GM12892 (cell line): ENCODE results near the gene KPNA3.
"Not testable (repeated sequence)": the region's sequence is repeated elsewhere in the genome, so short reads cannot be mapped to it uniquely, and the experiment has no call there.

Source experiments
- DNase-seq: peaks from one replicate; pipeline ENCODE4 v3.0.0; 2011; ENCODE audit not compliant: insufficient read length
- FAIRE-seq: peaks from 2 replicates; lab custom pipeline; 2011; peaks lifted over from hg19 to GRCh38; lab: Jason Lieb, UNC
- POLR2A ChIP-seq: IDR thresholded peaks from 2 replicates; pipeline ENCODE4 v1.6.1; 2011; ENCODE audit warnings: low read depth, low read length, control low read depth
- POLR2AphosphoS5 ChIP-seq: IDR thresholded peaks from 2 replicates; pipeline ENCODE4 v1.6.1; 2011; ENCODE audit warnings: low read depth, low read length, control low read depth
- TAF1 ChIP-seq: IDR thresholded peaks from 2 replicates; pipeline ENCODE4 v1.6.1; 2011; ENCODE audit warnings: low read depth, mild to moderate bottlenecking, control low read depth, low read length, borderline replicate concordance

Gene KPNA3

GRCh38 chr13:49776871-49777270 is 15.6 kb downstream of the KPNA3 start:
- FAIRE-seq, result no peak
- no peak for DNase-seq
- TF ChIP-seq POLR2AphosphoS5 (no peak), POLR2A (no peak), TAF1 (no peak)

GRCh38 chr13:49774376-49775005 is 18.0 kb downstream of the KPNA3 start:
- no peak for DNase-seq
- TF ChIP-seq POLR2AphosphoS5 (no peak), TAF1 (no peak), POLR2A (no peak)
- FAIRE-seq, result no peak

DNA sequence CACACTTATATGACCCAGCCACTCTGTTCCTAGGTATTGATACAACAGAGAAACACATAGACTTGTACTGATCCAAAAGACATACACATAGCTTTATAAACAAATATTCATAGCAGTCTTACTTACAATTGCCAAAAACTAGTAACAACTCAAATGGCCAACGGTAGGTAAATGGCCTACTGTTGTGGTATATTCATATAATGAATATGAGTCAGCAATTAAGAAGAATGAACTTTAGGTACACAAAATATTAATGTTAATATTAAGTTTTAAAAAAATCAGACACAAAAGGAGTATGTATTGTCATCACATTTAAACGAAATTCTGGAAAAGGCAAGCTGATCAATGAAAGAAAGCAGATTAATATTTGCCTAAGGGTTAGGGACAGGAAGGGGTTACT is 19.7 kb downstream of the KPNA3 start:
- TF ChIP-seq POLR2AphosphoS5 (no peak), TAF1 (no peak), POLR2A (no peak)
- no peak for FAIRE-seq
- no peak for DNase-seq

DNA sequence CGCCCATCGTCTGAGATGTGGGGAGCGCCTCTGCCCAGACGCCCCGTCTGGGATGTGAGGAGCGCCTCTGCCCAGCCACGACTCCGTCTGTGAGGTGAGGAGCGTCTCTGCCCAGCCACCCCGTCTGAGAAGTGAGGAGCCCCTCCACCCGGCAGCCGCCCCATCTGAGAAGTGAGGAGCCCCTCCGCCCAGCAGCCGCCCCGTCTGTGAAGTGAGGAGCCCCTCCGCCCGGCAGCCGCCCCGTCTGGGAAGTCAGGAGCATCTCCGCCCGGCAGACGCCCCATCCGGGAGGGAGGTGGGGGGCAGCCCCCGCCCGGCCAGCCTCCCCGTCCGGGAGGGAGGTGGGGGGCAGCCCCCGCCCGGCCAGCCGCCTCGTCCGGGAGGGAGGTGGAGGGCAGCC is 30.7 kb downstream of the KPNA3 start:
- FAIRE-seq, DNase-seq: not testable (repeated sequence)

- FAIRE-seq, result peak; percentile 57
- no peak for DNase-seq
- TF ChIP-seq POLR2A (no peak), POLR2AphosphoS5 (no peak), TAF1 (no peak)
These were observed 31.9 kb downstream of the KPNA3 start for GRCh38 chr13:49760558-49760957.

GRCh38 chr13:49759503-49759902 is 33.0 kb downstream of the KPNA3 start:
- DNase-seq (no peak), FAIRE-seq (no peak)
- TF ChIP-seq POLR2A (no peak), POLR2AphosphoS5 (no peak), TAF1 (no peak)

- DNase-seq (no peak), FAIRE-seq (no peak)
- TF ChIP-seq POLR2AphosphoS5 (no peak), POLR2A (no peak), TAF1 (no peak)
These were observed 36.2 kb downstream of the KPNA3 start for GRCh38 chr13:49756263-49756662.

DNA sequence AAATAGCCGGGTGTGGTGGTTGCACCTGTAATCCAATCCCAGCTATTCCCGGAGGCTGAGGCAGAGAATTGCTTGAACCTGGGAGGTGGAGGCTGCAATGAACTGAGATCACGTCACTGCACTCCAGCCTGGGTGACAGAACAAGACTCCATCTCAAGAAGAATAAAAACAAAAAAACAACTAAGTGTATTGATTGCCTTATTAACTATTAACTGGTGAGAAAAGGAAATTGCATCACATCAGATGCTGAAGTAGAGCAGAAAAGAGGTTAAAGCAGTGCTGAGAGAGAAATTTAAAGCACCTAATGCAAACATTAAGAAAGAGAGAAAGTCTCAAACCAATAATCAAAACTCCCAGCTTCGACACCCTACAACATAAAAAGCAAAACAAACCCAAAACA is 38.3 kb downstream of the KPNA3 start:
- FAIRE-seq (no peak), DNase-seq (no peak)
- TF ChIP-seq TAF1, result no peak
- no peak for TF ChIP-seq POLR2AphosphoS5
- TF ChIP-seq POLR2A, result no peak

DNA sequence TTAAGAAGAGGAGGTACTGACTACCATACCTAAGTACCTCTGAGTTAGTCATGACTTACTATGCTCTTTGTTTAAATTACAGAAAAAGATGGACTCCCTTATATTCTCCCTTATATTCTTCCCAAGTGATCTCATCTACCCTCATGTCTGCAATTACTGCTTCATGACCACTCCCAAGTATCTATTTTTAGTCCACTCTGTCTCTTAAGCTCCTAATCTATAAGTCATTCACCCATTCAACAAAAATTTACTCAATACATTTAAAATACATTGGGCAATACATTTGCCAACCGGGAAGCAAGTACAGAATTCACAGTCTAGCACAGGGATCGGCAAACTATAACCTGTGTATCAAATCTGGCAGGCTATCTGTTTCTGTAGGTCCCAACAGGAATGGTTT is 42.6 kb downstream of the KPNA3 start:
- no peak for FAIRE-seq
- TF ChIP-seq TAF1 (no peak), POLR2AphosphoS5 (no peak), POLR2A (no peak)
- no peak for DNase-seq

DNA sequence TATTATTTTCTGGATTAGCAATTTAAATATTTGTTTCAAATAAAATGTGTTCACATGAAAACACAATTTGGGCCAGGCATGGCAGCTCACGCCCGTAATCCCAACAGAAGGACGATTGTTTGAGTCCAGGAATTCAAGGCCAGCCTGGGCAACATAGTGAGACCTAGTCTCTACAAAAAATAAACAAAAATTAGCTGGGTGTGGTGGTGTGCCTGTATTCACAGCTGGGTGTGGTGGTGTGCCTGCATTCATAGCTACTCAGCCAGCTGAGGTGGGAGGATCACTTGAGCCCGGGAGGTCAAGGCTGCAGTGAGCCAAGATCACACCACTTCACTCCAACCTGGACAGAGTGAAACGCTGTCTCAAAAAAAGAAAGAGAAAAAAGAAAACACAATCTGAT is 46.4 kb downstream of the KPNA3 start:
- FAIRE-seq (no peak), DNase-seq (no peak)
- TF ChIP-seq TAF1 (no peak), POLR2AphosphoS5 (no peak), POLR2A (no peak)

- FAIRE-seq (no peak), DNase-seq (no peak)
- TF ChIP-seq TAF1 (no peak), POLR2A (no peak), POLR2AphosphoS5 (no peak)
These were observed 51.6 kb downstream of the KPNA3 start for GRCh38 chr13:49740870-49741269.

DNA sequence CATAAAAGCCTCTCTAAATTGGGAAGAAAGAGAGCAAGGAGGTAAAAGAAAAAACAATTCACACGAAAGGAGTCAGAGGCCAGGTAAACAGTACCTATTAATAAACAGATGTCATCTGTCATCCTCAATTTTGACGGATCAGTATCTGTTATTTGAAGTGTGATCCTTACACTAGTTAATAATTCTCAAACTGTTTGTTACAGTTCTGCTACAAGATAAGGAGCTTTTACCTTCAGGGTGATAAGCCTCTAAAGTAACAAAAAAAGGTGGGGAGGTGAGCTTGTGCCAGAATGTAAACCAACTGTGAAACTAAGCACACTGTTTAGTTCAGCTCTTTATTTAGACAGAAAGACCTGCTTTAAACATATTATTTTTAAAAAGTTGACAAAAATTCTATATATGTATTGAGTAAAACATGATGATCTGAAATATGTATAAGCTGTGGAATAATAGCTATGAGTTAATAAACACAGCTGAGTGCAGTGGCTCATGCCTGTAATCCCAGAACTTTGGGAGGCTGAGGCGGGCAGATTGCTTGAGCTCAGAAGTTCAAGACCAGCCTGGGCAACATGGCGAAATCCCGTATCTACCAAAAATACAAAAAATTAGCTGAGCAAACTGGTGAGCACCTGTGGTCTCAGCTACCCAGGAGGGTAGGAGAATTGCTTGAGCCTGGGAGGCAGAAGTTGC is 52.8 kb downstream of the KPNA3 start:
- DNase-seq, result no peak
- TF ChIP-seq POLR2AphosphoS5 (no peak), TAF1 (no peak), POLR2A (no peak)
- peak; percentile 21 for FAIRE-seq
